Measurements from ENCODE around the gene CCDC149. TPM values are rescaled to one million over a fixed set of nuclear protein-coding genes. Genes with fewer than 3 reads are reported as not detected.

Gene CCDC149
- total RNA-seq, 1 donor from 2014 or later, result 16.7 TPM

GRCh38 chr4:24765376-24765988, 147.4 kb downstream of the CCDC149 start:
- Histone ChIP-seq H3K4me3 (no peak overlapping the region), H3K27me3 (no peaks in the 10 kb centered on the region), H3K27ac (no peak overlapping the region), H3K9me3 (no peaks in the 10 kb centered on the region), H3K4me1 (peaks cover 17% of the 10 kb centered on the region), H3K36me3 (no peaks in the 10 kb centered on the region)
- no peak for TF ChIP-seq POLR2A (IDR thresholded peaks at IDR 0.05)
- no peak for TF ChIP-seq POLR2AphosphoS5 (IDR thresholded peaks at IDR 0.05; ENCODE audit: insufficient read depth in 1 of 2, low read depth in 1 of 2)
- no peak for TF ChIP-seq CTCF (IDR thresholded peaks at IDR 0.05)
- intact Hi-C loops (cut with DNase I), result no loop called here
- no peak for DNase-seq (ENCODE audit: extremely low spot score in 2 of 2)

GRCh38 chr4:24764345-24764744, 148.5 kb downstream of the CCDC149 start:
- Histone ChIP-seq H3K36me3 (no peaks in the 10 kb centered on the region), H3K27ac (no peak overlapping the region), H3K27me3 (no peaks in the 10 kb centered on the region), H3K9me3 (no peaks in the 10 kb centered on the region), H3K4me1 (peaks cover 6% of the 10 kb centered on the region), H3K4me3 (no peak overlapping the region)
- TF ChIP-seq POLR2AphosphoS5 (IDR thresholded peaks at IDR 0.05; ENCODE audit: insufficient read depth in 1 of 2, low read depth in 1 of 2) (no peak), CTCF (IDR thresholded peaks at IDR 0.05) (no peak), POLR2A (IDR thresholded peaks at IDR 0.05) (no peak)
- intact Hi-C loops (cut with DNase I), result no loop called here
- DNase-seq (ENCODE audit: extremely low spot score in 2 of 2), result no peak

GRCh38 chr4:24763631-24764297, 149.1 kb downstream of the CCDC149 start:
- Histone ChIP-seq H3K9me3 (no peaks in the 10 kb centered on the region), H3K36me3 (no peaks in the 10 kb centered on the region), H3K27ac (no peak overlapping the region), H3K4me1 (peaks cover 6% of the 10 kb centered on the region), H3K4me3 (no peak overlapping the region), H3K27me3 (no peaks in the 10 kb centered on the region)
- TF ChIP-seq CTCF (IDR thresholded peaks at IDR 0.05), result no peak
- TF ChIP-seq POLR2AphosphoS5 (IDR thresholded peaks at IDR 0.05; ENCODE audit: insufficient read depth in 1 of 2, low read depth in 1 of 2), result no peak
- no peak for TF ChIP-seq POLR2A (IDR thresholded peaks at IDR 0.05)
- intact Hi-C loops (cut with DNase I), result no loop called here
- no peak for DNase-seq (ENCODE audit: extremely low spot score in 2 of 2)

Small RNAs within 50 kb of the gene (small RNA-seq; reads per million reads assigned to genes)
- gene AC006390.1, result not detected

Other genes with a start within 250 kb of the CCDC149 start
- gene SOD3, start 117.5 kb downstream of the CCDC149 start, total RNA-seq, result 280 TPM
- 0.98 TPM for gene LGI2, start 117.9 kb upstream of the CCDC149 start, total RNA-seq
- 4.2 TPM for gene SEPSECS, start 247.4 kb upstream of the CCDC149 start, total RNA-seq

All from vagina (tissue), 2 donors.